B cell (primary cell): ENCODE measurements around the gene BTLA. TPM values are rescaled to one million over a fixed set of nuclear protein-coding genes. Genes with fewer than 3 reads are reported as not detected.

Experiments
- ATAC-seq: fragments of 200-7000 bp; cut with Tn5 transposase; one replicate; pipeline ENCODE4 v1.10.0; 2021; ENCODE audit warnings: low read depth, mild to moderate bottlenecking, moderate number of reproducible peaks, moderate library complexity
- CTCF ChIA-PET: fragments of 350-600 bp; sonication (Branson Sonifier 250); formaldehyde crosslinking; loops from one replicate; lab custom pipeline; 2021; ENCODE audit warnings: antibody characterized with exemption, inconsistent platforms; lab: Charles Lee
- POLR2A ChIA-PET: fragments of 350-600 bp; sonication (Branson Sonifier 250); formaldehyde crosslinking; loops from one replicate; lab custom pipeline; 2021; ENCODE audit warnings: antibody characterized with exemption; lab: Charles Lee
- DNase-seq: peaks from one replicate; pipeline ENCODE4 v3.0.0; 2013
- H2AFZ ChIP-seq: 2 replicates; pipeline ENCODE4 v1.6.1; 2012; ENCODE audit warnings: mild to moderate bottlenecking, low read depth, low read length; ENCODE audit not compliant: insufficient read depth, poor library complexity, severe bottlenecking
- H3K27ac ChIP-seq, 2 donors: 1 replicate in 1 of 2; 2 replicates in 1 of 2; pipeline ENCODE4 v1.5.1; 2012 to 2013; ENCODE audit warnings: low read length in 2 of 2, mild to moderate bottlenecking in 2 of 2, moderate library complexity in 1 of 2
- H3K27me3 ChIP-seq, 4 experiments: fragments of 200-600 bp in 1 of 4; sonication (generic) in 1 of 4; replicated peaks in 1 of 4; 1 replicate in 2 of 4; 2 replicates in 2 of 4; pipeline versions ENCODE4 v1.6.1 to v1.7.0; 2013 to 2016; ENCODE audit warnings: low read length in 3 of 4, mild to moderate bottlenecking in 2 of 4, mixed read lengths in 1 of 4, moderate library complexity in 1 of 4; ENCODE audit not compliant: insufficient read depth in 4 of 4, control insufficient read depth in 3 of 4; ENCODE audit errors: control extremely low read depth in 1 of 4
- H3K36me3 ChIP-seq, 2 experiments: replicated peaks in 1 of 2; 1 replicate in 1 of 2; 2 replicates in 1 of 2; pipeline versions ENCODE4 v1.6.1 to v1.7.1; 2013; ENCODE audit warnings: low read length in 1 of 2; ENCODE audit not compliant: insufficient read depth in 2 of 2, control insufficient read depth in 1 of 2; ENCODE audit errors: control extremely low read depth in 1 of 2, extremely low read depth in 1 of 2
- H3K4me1 ChIP-seq, 2 donors: fragments of 200-600 bp in 1 of 2; sonication (generic) in 1 of 2; 1 replicate in 1 of 2; 2 replicates in 1 of 2; pipeline versions ENCODE4 v1.5.1 to v1.6.1; 2013 to 2017; ENCODE audit warnings: low read length in 2 of 2; ENCODE audit not compliant: control insufficient read depth in 2 of 2, insufficient read depth in 2 of 2
- H3K4me2 ChIP-seq: replicated peaks from 2 replicates; pipeline ENCODE3; 2012; ENCODE audit warnings: mild to moderate bottlenecking, low read depth, low read length; ENCODE audit not compliant: poor library complexity, severe bottlenecking
- H3K4me3 ChIP-seq, 5 experiments: fragments of 200-600 bp in 1 of 5; sonication (generic) in 1 of 5; 1 replicate in 3 of 5; 2 replicates in 2 of 5; pipeline versions ENCODE4 v1.5.1 to v1.7.0; 2011 to 2016; ENCODE audit warnings: low read length in 4 of 5, mild to moderate bottlenecking in 4 of 5, low read depth in 2 of 5, control low read depth in 1 of 5, moderate library complexity in 1 of 5; ENCODE audit not compliant: insufficient read depth in 1 of 5; ENCODE audit errors: control extremely low read depth in 1 of 5, extremely low read depth in 1 of 5
- H3K79me2 ChIP-seq: fragments of 200-600 bp; sonication (generic); one replicate; pipeline ENCODE4 v1.6.0; 2016; ENCODE audit warnings: low read length; ENCODE audit not compliant: control insufficient read depth, insufficient read depth
- H3K9ac ChIP-seq: fragments of 200-600 bp; sonication (generic); 2 replicates; pipeline ENCODE4 v1.6.1; 2017; ENCODE audit warnings: mild to moderate bottlenecking, low read length, moderate library complexity
- H3K9me3 ChIP-seq, 3 donors: one replicate each; pipeline versions ENCODE4 v1.6.1 to v1.7.1; 2013; ENCODE audit warnings: low read length in 2 of 3; ENCODE audit not compliant: control insufficient read depth in 2 of 3, insufficient read depth in 1 of 3; ENCODE audit errors: control extremely low read depth in 1 of 3
- H4K20me1 ChIP-seq: 2 replicates; pipeline ENCODE4 v1.6.0; 2012; ENCODE audit warnings: mild to moderate bottlenecking, low read length; ENCODE audit not compliant: insufficient read depth, control insufficient read depth, poor library complexity, severe bottlenecking
- H3K27ac Mint-ChIP-seq: one replicate; pipeline ENCODE4 v1.8.0; 2021; ENCODE audit warnings: mixed read lengths
- H3K27me3 Mint-ChIP-seq: one replicate; pipeline ENCODE4 v1.8.0; 2021; ENCODE audit warnings: mixed read lengths
- H3K4me1 Mint-ChIP-seq: one replicate; pipeline ENCODE4 v1.8.0; 2021; ENCODE audit warnings: mixed read lengths
- H3K4me3 Mint-ChIP-seq: one replicate; pipeline ENCODE4 v1.8.0; 2021; ENCODE audit warnings: mixed read lengths
- H3K9me3 Mint-ChIP-seq: one replicate; pipeline ENCODE4 v1.8.0; 2022; ENCODE audit warnings: mixed read lengths; ENCODE audit not compliant: insufficient read depth
- CTCF ChIP-seq: fragments of 200-600 bp; IDR thresholded peaks from one replicate; pipeline ENCODE4 v1.8.0; 2022; ENCODE audit warnings: antibody characterized with exemption, mild to moderate bottlenecking
- EZH2 ChIP-seq: IDR thresholded peaks from 2 replicates; pipeline ENCODE4 v1.6.1; 2012; ENCODE audit warnings: borderline replicate concordance, low read depth, mild to moderate bottlenecking, moderate library complexity, low read length; ENCODE audit not compliant: insufficient read depth, poor library complexity, severe bottlenecking
- WGBS: methylation state at CpG from one replicate; pipeline ENCODE4 v1.1.5; 2013; ENCODE audit warnings: missing lambda C conversion rate; ENCODE audit not compliant: insufficient coverage; 5-methylcytosine and 5-hydroxymethylcytosine counted together
- intact Hi-C: fragments of 100-400 bp; cut with micrococcal nuclease; formaldehyde crosslinking; loops from one replicate; pipeline ENCODE4 v1.10.0; 2022
- polyA plus RNA-seq: library from polyadenylated mRNA; depleted of rRNA; stranded (reverse); fragments of >200 nt; gene quantifications from 2 replicates; pipeline ENCODE4 v1.2.3, GENCODE V29; 2012
- total RNA-seq, 2 donors: library from RNA; stranded (reverse); fragments of 120-200 nt in 1 of 2; gene quantifications; 1 replicate in 1 of 2; 2 replicates in 1 of 2; pipeline versions ENCODE4 v1.2.3 to v1.2.4, GENCODE V29; 2013 to 2022

BTLA gene
- total and polyA plus RNA-seq, 2 donors (not counting 1 experiment from before 2014, with no cell fraction given), result 75.7 to 101 TPM

- peak overlapping the region; percentile 90 for H3K27ac Mint-ChIP-seq
- WGBS, result no CpG with 5 or more reads among the region's 1 CpG
- peak overlapping the region; percentile 60 for H3K4me2 ChIP-seq
- ChIA-PET POLR2A (no interaction called here), CTCF (interaction anchor here (0.6 to 1.9 kb wide), 5 partner anchors 8 to 199 kb away, joined by 3 to 8 read pairs (median 4); partner anchors contain the start of gene SLC9C1)
- H3K4me1 ChIP-seq, result peaks cover 68 to 69% of the 10 kb centered on the region in 2 donors
- intact Hi-C loops, result loop anchor here (1.0 kb wide), 1 partner anchor 10 kb away; no protein-coding TSS in a partner anchor
- H2AFZ ChIP-seq, result no peak overlapping the region
- ATAC-seq (no peak), DNase-seq (no peak)
- H3K27me3 Mint-ChIP-seq, result no peaks in the 10 kb centered on the region
- H3K79me2 ChIP-seq, result peaks cover 100% of the 10 kb centered on the region
- H3K9me3 Mint-ChIP-seq, result no peaks in the 10 kb centered on the region
- peak overlapping the region; percentile 52 to 92 for H3K27ac ChIP-seq
- peak overlapping the region; percentile 90 for H3K4me3 Mint-ChIP-seq
- H3K4me1 Mint-ChIP-seq, result peaks cover 87% of the 10 kb centered on the region
- peaks cover 0 to 6% (median 1%) of the 10 kb centered on the region in 3 donors for H3K9me3 ChIP-seq
- peaks cover 6% of the 10 kb centered on the region for H4K20me1 ChIP-seq
- peaks cover 9 to 64% of the 10 kb centered on the region in 2 experiments for H3K36me3 ChIP-seq
- H3K9ac ChIP-seq, result peak overlapping the region; percentile 53
- H3K27me3 ChIP-seq, result no peaks in the 10 kb centered on the region
- peak overlapping the region in 4 of 5 experiments; percentile 8 to 45 (median 20) for H3K4me3 ChIP-seq
- TF ChIP-seq EZH2, result no peak
- TF ChIP-seq CTCF, result no peak
Observed at GRCh38 chr3:112492124-112492523, 7.1 kb downstream of the BTLA start.

GRCh38 chr3:112491373-112491772 lies 7.9 kb downstream of the BTLA start:
- ATAC-seq, result no peak
- H3K4me3 ChIP-seq, result peak overlapping the region in 2 of 5 experiments; percentile 7 to 45
- H3K9me3 Mint-ChIP-seq, result no peaks in the 10 kb centered on the region
- H4K20me1 ChIP-seq, result peaks cover 6% of the 10 kb centered on the region
- H2AFZ ChIP-seq, result peak overlapping the region; percentile 7
- peak overlapping the region; percentile 90 for H3K4me3 Mint-ChIP-seq
- ChIA-PET POLR2A (no interaction called here), CTCF (interaction anchor here (0.8 to 2.0 kb wide), 3 partner anchors 8 to 198 kb away, joined by 3 to 8 read pairs (median 7); partner anchors contain the start of genes BTLA and SLC9C1)
- peak overlapping the region; percentile 90 for H3K27ac Mint-ChIP-seq
- H3K4me1 Mint-ChIP-seq, result peaks cover 88% of the 10 kb centered on the region
- peak overlapping the region; percentile 60 for H3K4me2 ChIP-seq
- no peak for TF ChIP-seq CTCF
- no peak for TF ChIP-seq EZH2
- peaks cover 68 to 69% of the 10 kb centered on the region in 2 donors for H3K4me1 ChIP-seq
- no peak for DNase-seq
- H3K27me3 Mint-ChIP-seq, result no peaks in the 10 kb centered on the region
- no peaks in the 10 kb centered on the region for H3K27me3 ChIP-seq
- H3K79me2 ChIP-seq, result peaks cover 100% of the 10 kb centered on the region
- peaks cover 7 to 68% of the 10 kb centered on the region in 2 experiments for H3K36me3 ChIP-seq
- intact Hi-C loops, result no loop called here
- peak overlapping the region; percentile 53 for H3K9ac ChIP-seq
- H3K9me3 ChIP-seq, result peaks cover 0 to 6% (median 1%) of the 10 kb centered on the region in 3 donors
- H3K27ac ChIP-seq, result peak overlapping the region; percentile 52 to 92
